HG03354 (cell line): ENCODE data around the gene LRRC4C.
"Not testable (repeated sequence)": the region's sequence is repeated elsewhere in the genome, so short reads cannot be mapped to it uniquely, and the experiment has no call there.

ENCODE experiments used
- ATAC-seq: cut with Tn5 transposase; IDR thresholded peaks from one replicate; pipeline ENCODE4 v1.9.1; 2021; ENCODE audit warnings: mild to moderate bottlenecking; ENCODE audit not compliant: unreplicated experiment, poor library complexity, severe bottlenecking

Gene LRRC4C

DNA sequence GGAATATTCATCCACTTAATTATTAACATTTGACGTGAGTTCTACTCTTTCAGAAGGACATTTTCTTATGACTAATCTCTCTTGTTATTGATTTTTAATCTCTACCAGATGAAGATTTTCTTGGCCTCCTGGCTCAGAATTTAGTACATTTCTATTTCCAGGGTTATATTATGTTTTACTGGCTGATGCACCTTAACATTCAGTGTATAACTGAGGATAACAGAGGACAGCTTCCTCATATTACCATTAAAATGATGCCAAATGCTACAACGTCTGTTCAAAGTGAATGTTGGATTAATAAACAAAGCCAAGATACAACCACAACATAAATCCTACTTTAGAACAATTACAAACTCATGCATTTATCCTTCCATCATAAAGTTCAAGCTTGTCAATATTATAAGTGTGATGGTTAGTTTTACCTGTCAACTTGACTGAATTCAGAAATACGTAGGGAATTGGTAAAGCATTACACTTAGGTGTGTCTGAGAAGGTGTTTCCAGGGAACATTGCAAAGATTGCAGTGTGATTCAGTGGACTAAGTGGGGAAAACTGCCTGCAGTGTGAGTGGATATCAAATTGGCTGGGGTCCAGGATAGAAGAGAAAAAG is 485.2 kb downstream of the LRRC4C start:
- no peak for ATAC-seq

DNA sequence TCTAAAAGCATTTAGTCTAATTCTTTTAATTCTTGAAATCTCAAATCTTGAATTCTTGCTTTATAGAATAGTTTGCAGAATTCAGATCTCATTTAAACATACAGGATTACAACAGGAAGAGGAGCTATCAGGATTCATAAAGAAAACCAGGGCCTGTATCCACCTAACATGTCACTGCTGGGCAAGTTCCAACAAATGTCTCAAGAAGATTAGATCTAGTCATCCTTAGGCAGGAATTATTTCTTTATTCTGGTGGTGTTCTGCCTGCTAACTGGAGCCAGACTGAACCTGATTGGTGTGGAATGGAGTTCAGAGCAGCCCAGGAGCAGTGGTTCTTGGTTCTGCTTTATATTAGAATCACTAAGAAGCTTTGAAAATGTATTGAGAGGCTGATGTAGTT is 500.7 kb downstream of the LRRC4C start:
- no peak for ATAC-seq

DNA sequence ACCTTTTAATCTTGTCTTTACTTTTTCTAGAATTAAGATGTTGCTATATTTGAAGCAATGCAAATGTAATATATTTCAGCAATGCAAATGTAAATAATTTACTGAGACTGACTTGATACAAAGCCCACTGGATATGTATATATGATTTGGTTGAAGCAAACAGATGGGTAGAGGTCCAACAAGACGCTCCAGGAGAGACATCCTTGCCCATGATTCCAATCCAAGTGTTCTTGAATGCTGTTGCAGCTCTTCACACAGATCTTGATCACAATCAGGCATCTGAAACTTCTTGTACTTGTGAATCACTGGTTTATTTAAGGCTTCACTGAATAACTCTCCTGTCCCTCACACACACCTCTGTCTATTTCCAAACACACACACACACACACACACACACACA is 507.0 kb downstream of the LRRC4C start:
- no peak for ATAC-seq

DNA sequence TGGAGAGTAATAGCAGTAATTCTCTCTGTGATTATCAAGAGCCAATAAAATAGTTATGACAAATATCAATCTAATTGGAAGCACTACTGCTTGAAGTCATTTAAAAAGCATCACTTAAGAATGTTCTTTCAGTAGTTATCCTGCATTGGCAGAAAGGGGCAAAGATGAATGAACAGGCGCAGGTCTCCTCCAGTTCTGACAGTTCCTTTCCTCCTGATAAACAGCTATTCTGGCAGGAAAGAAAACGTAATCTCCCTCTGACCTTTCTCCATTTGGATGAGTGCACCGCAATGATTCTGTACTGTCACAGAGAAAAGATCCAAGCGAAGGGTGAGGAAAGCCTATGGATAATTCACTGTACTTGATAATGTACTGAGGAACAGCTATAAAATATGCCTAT is 521.5 kb downstream of the LRRC4C start:
- no peak for ATAC-seq

DNA sequence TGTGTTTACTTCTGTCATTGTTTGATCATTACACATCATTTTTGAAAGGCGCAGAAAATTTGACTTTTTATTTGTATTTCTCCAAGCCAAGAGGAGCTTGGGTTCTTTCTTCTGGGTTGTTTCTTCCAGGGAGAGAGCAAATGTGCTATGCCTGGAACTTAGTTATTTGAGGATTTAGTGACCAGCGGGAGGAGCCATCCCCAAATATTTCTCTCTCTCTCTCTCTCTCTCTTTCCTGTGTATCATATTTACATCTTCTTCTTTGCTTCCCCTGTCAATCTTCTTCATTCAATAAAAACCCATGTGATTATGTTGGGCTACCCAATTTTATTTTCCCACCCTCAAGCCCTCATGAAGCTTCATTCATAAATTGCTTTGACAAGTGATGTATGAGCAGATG is 534.5 kb downstream of the LRRC4C start:
- ATAC-seq, result no peak

DNA sequence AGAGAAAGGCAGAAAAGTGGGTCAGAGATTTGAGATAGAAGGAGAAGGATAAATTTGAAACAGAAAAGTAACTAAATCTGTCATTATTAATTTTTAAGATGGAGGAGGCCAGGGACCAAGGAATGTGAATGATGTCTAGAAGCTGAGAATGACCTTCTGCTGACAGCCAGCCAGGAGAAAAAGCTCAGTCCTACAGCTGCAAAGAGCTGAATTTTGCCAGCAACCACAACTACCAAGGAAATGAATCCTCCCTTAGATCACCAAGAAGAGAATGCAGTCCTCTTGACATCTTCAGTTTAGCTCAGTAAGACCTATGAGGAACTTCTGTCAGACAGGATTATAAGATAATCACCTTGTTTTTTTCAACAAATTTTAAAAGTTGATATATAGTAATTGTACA is 538.2 kb downstream of the LRRC4C start:
- no peak for ATAC-seq

DNA sequence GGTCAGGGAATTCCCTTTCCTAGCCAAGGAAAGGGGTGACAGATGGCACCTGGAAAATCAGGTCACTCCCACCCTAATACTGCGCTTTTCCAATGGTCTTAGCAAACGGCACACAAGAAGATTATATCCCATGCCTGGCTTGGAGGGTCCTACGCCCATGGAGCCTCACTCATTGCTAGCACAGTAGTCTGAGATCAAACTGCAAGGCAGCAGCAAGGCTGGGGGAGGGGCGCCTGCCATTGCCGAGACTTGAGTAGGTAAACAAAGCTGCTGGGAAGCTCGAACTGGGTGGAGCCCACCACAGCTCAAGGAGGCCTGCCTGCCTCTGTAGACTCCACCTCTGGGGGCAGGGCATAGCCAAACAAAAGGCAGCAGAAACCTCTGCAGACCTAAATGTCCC is 548.7 kb downstream of the LRRC4C start:
- not testable (repeated sequence) for ATAC-seq

DNA sequence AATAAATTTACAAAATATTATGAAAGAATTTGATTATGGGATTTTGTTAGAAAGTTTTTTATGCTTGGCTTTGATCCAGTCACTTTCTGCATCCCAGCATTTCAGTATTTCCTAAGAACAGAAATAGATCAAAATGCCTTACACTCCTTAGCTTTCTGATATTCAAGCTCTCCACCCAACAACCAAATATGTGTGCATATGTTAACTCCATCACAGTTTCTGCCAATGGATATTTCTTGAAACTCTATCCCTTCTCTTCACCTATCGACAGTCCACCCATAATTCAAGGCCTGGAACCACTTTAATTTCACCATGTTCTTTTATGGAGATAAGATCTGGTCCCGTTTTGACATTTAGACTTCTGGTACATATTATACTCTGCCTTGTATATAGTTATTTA is 565.0 kb downstream of the LRRC4C start:
- no peak for ATAC-seq

DNA sequence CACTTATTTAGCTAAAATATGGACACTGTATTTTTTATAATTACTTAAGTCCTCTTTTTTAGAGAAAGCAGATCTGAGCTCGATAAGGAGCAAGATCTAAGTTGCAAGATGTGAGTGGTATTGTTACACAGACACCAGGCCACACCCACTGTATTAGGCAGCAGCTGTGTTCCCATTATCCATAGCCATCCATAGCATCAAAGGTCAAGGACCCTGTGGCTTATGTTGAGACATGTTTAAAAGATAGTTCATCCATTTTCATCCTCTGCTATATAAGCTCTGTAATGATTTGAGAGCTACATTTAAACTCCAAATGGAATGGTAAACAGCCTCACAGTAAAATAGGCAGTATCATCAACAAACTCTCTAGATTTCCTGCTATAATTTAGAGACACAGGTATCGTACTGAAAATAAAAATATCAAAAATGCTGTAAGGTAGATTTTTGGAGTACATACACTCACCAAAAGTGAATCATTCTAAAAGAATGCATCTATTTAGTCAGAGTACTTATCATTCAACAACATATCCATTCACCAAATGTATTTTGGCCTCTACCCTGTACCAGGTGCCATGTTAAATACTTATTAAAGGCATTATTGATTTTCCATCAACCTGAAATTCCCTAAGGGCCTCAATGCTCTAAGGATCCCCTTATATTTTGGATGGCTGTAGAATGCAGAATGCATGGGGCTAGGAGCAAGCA is 574.0 kb downstream of the LRRC4C start:
- ATAC-seq, result no peak

DNA sequence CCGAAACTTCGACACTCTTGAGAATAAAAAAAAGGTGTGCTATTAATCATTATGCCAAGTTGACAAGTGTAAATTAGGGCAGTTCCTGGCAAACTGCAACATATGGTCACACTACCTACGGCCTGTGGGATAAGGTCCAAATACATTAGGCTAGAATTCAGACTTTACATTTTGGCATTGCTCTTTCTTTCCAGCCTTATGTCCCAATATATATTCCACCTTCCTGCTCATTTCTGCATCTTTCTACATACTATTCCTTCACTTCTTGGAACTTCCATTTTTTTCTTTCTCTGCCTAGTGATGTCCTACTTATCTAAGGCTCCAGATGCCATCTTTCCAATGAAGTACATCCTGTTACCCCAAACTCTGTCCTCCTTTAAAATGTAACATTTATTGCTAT is 577.2 kb downstream of the LRRC4C start:
- no peak for ATAC-seq

DNA sequence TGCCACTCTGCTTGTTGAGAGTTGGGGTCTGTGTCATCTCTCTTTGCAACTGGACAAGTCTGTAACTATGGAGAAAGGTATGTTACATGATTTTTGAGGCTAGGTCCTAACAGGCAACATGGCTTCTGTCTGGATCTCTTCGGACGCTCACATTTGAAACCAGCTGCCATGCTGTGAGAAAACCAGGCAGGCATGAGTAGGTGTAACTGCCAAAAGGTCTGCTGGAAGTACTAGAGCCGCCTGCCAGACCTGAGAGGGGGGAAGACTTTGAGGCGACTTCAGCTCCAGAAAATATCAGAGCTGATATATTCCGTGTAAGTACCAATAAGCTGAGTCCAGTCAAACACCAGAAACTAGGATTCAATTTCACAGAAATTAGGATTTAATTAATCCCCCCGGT is 579.5 kb downstream of the LRRC4C start:
- no peak for ATAC-seq

DNA sequence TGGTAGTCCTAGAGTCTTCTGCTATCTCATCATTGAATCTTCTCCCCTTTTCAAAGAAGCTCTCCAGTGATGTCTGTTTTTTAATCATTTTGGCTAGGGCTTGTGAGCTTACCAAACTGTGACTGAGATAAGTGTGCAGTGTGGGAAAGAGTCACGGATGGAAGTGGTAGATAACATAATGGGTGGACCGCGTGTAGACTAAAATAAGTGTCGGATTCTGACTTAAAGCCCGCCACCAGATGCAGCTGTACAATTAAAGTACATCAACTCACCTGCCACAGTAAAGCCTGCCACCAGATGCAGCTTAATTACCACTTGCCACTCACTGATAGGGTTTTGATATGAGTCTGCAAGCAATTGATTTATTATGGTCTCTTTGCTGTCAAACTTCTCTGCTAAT is 581.5 kb downstream of the LRRC4C start:
- no peak for ATAC-seq

DNA sequence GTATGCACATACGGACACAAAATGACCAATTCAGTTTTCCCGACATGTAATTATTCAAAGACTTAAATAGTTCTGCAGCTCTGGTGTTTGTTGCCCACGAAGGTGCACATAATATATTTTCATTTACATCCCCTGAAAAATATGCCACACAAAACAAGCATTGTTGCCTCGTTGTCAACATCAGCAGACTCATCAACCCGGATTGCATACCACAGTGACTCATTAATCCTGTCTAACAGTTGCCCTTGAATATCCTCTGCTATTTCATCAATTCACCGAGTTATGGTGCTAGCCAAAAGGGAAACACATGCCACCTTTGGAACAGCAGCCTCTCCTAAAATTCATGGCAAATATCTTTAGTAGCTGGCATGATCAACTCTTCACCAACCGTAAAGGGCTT is 582.2 kb downstream of the LRRC4C start:
- ATAC-seq, result no peak

DNA sequence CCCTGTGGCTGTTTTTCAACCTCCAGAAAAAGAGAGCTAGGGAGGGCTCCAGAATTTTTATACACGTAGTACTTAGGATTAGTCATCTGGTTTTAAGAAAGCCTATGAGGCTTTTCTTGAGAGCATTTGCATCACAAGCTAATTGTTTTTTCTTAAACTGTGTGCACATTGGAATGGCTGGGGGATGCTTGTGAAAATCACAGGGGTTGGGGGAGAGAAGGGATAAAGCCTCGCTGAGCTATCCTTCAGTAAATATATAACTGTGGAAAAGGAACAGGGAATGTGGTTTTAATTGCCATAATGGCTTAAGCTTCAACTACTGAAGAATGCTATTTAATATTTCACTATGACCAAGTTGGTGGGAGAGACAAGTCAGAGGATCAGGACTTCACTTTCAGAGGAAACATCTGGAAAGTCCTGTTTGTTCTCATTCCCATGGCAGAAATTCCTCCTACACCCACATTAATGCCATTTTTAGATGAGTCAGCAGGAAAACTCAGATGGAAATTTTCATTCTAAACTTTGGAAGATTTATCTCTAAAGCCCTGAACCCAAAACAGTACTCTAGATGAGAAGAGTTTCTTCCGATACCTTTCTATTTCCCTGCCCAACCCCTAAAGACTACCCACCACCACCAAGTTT is 591.3 kb downstream of the LRRC4C start:
- no peak for ATAC-seq

DNA sequence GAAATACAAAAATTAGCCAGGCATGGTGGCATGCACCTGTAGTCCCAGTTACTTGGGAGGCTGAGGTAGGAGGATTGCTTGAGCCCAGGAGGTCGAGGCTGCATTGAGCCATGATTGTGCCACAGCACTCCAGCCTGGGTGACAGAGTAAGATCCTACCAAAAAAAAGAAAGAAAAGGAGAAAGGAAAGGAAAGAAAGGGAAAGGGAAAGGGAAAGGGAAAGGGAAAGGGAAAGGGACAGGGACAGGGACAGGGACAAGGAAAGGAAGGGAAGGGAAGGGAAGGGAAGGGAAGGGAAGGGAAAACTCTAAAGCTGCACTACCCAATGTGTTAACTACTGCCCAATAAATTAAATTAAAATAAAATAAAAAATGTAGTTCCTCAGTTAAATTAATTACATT is 601.7 kb downstream of the LRRC4C start:
- not testable (repeated sequence) for ATAC-seq

DNA sequence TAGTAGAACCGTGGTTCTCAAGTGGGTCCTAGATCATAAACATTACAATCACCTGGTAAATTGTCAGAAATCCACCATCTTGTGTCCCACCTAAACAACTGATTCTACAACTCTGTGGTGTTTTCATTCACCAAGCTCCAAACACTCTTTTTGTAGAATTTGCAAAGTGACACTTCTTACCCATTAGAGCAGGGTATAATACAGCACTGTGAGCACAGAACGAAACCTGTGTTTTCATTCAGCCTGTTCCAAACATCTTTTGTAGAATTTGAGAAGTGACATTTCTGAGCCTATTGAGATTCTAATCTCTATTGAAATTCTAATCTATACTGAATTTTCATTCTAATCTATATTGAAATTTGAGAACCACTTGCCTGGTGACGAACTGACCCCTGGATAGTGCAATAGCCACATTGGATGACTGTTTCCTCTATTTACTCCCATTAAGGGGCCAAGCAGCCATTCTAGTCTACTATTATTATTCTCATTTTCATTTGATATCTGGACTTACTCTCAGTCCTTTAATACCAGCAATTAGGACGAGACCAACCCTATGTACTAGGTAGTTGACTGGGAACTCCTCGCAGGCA is 616.6 kb downstream of the LRRC4C start:
- ATAC-seq, result no peak

DNA sequence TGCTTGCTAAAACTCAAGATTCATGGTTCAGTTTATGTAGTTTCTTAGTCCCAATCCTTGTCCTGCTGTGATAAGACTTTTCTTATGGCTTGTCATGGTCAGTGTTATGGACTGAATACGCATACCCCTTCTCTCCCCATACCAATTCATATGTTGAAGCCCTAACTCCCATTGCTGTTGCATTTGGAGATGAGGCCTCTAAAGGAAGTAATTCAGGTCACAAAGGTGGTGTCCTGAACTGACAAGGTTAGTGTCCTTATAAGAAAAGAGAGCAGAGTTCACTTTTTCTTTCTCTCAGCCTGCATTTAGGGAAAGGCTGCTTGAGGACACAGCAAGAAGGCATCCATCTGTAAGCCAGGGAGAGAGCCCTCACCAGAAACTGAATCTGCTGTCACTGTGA is 618.2 kb downstream of the LRRC4C start:
- no peak for ATAC-seq

DNA sequence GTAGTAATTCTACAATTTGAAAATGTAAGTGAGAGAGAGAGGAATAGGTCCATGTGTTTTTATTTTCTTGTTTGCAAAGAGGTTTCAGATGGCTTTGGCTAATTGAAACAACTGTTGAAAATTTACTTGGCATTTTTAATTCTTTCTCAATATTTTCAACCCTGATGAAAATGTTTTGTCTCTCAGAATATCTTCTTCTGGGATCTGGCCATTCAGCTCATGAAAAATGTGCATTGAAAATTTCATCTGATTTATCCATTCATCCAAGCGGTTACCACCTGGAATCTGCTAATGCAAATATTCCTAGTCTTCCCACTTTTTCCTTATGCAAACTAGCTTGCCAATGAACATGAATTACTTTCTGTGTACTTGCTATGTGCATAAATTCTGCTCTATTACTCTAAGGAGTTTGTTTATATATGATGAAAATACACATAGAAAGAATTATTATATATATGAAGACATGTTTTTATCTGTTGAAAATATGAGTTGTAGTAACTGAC is 621.2 kb downstream of the LRRC4C start:
- no peak for ATAC-seq

DNA sequence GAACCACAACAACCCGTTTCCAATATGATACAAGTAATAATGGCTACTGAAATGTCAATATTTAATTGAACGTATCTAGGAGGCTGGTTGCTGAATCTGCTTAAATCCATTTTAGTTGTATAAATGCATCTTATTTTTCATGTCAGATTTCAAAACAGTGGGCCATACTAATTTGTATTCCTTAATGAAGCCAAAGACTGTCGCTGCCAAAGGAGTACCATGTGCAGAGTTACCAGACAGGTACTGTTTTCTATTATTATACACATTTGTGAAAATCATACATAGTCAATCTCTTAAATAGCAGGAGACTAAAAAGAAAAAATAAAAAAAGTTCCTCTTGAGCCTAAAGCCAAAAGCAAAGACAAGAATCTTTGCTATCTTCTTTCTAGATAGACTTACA is 632.3 kb downstream of the LRRC4C start:
- ATAC-seq, result no peak

DNA sequence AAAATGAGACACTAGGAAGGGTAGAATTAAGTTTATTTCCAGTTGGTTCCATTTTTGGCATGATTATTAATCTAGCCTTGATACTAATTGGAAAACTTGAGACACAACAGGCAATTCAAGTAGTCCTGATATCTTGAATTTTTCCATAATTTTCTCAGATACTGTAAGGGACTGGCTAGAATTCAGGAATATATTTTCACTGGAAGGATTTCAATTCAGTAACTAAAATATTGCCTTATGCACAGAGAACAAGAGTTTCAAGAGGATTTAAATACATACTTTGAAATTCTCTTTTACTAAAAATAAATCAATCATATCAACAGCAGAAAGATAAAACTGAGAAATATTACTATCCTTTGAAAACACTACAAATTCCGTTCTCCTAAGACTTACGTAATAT is 632.9 kb downstream of the LRRC4C start:
- ATAC-seq, result no peak
